Right hindlimb (tissue), 1 donor: ENCODE data around the gene RPTOR.

Experiments used
- DNase-seq: peaks from one replicate; pipeline ENCODE4 v3.0.0-alpha.2; 2018

Gene RPTOR

DNA sequence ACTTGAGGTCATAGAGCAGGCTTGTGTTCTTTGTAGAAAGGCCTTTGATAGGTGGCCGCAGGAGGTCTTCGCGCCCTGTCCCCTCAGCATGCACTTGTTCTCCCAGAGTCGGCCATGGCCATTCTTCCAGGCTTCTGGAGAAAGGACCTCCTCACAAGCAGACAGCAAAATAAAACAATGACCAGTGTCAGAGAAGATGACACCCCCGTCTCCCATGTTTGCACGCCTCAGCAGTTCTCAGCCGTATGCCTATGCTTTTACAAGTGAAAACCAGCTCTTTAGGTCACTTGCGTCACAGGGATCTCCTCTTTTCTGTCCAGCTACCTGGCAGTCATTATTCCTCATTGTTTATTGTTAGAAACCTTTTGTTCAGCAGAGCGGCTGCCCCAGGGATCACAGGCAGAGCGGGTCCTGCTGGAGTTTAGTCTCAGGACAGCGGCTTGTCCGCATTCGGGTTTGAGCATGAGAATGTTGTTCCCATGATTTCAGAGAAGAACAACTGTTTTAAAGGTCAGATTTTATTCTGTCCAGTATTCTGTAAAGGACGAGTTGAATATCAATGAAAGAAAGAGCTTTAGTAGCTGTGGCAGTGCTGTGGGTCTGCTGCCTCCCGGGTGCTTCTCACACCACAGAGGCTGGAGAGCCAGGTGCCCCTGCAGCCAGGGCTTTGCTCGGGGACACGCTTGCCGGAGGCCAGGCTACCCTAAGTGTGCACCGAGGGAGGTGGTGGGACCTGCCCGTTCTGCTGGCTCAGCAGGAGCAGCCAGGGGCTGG lies 123.9 kb downstream of the RPTOR start:
- DNase-seq, result no peak

- DNase-seq, result no peak
Observed at GRCh38 chr17:80671039-80671824, 126.6 kb downstream of the RPTOR start.

- no peak for DNase-seq
Observed at GRCh38 chr17:80671825-80672110, 127.1 kb downstream of the RPTOR start.

DNA sequence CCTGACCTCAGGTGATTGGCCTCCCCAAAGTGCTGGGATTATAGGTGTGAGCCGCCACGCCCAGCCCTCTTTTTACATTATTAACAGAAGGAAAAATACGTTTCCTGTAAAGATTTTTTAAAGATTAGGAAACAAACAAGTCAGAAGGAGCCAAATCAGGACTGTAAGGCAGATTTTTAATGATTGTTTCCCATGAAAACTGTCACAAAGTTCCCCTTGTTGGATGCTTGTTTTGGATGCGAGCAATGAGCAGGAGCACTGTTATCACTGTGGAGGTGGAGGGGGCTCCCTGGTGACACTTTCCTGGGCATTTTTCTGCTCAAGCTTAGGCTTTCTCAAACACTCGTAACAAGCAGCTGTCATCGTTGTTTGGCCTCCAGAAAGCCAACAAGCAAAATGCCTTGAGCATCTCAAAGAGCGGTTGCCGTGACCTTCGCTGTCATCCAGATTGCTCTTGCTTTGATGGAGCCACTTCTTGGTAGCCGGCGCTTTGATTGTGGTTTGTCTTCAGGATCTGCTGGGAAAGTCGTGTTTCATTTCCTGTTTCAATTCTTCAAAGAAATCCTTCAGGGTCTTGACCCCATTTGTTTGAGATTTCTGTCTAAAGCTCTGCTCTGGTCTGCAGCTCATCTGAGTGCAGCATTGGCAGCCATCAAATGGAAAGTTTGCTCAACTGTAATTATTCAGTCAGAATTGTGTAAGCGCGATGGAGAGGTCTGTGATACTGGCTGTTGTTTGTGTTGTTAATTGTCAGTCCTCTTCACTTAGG lies 128.7 kb downstream of the RPTOR start:
- no peak for DNase-seq

- no peak for DNase-seq
Observed at GRCh38 chr17:80675438-80676095, 130.9 kb downstream of the RPTOR start.

DNA sequence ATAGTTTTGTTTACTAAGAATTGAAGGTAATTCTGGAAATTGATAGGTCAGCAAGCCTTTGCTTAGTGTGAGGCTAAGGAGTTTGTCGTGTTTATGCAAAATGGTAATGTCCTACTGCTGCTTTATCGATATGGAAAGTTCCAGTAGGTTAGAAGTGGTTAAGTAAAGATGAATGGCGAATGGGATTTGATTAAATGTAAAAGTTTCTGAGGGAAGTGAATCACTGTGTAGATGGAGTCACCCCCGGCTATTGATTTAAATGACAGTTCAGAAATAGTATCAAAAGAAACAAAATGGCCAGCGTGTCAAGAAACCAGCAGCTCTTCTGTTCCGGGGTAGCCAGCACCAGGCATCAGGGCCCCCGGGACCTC lies 131.4 kb downstream of the RPTOR start:
- no peak for DNase-seq

DNA sequence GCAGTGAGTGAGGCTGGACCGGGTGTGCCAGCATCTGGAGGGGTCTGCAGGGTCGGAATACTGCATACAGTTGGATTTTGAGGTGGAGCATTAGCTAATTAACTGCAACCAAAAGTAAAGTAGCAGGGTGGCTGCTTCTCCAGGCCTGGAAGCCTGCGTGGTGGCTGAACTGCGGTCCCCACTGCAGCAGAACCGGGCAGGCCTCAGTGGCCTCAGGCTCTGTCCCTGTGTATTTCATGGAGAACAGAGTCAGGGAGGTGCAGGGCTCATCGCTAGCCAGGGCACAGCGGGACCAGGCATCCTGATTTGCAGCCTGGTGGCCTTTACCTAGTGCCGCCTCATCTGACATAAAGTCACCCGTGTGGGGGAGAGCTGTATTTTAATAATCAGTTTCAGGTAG lies 131.9 kb downstream of the RPTOR start:
- no peak for DNase-seq

DNA sequence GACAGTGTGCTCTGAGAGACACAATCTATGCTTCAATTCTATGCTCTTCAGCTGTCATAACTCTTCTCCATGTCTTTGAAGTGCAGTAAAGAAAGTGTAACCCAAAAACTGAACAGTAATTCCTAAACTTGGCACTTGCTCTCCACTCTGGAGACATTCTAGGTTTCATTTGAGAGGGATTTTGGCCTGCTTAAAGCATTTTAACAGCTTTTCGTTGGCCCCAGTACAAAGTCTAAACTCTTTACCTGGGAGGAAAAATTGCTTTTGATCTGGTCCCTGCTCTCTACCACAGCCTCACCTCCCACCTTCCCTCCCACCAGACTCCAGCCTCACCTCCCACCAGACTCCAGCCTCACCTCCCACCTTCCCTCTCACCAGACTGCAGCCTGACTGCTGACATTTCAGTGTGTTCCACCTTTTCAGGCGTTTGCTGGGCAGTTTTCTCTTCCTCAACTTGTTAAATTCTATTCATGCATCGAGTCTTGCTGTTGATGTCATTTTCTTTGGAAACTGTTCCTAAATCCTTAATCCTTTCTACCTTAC lies 132.6 kb downstream of the RPTOR start:
- no peak for DNase-seq

DNA sequence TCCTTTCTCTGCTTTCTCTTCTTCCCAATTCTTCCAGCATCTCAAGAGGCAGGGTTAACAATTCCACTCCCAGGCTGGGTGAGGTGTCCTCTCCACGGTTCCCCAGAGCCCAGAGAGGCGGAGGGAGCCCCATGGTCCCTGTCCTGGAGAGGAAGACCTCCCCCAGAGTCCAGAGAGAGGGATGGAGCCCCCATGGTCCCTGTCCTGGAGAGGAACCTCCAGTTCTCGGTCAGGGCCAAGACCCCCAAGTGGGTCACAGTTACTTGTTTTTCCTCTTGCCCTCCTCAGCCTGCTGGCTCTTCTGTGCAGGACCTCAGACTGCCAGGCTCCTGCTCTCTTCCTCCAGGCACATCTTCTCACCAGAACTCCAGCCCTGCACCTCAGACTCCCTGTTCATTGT lies 135.2 kb downstream of the RPTOR start:
- no peak for DNase-seq

GRCh38 chr17:80681215-80681614 lies 136.6 kb downstream of the RPTOR start:
- DNase-seq, result no peak

- no peak for DNase-seq
Observed at GRCh38 chr17:80682372-80682771, 137.7 kb downstream of the RPTOR start.

- DNase-seq, result no peak
Observed at GRCh38 chr17:80683625-80684104, 139.0 kb downstream of the RPTOR start.

DNA sequence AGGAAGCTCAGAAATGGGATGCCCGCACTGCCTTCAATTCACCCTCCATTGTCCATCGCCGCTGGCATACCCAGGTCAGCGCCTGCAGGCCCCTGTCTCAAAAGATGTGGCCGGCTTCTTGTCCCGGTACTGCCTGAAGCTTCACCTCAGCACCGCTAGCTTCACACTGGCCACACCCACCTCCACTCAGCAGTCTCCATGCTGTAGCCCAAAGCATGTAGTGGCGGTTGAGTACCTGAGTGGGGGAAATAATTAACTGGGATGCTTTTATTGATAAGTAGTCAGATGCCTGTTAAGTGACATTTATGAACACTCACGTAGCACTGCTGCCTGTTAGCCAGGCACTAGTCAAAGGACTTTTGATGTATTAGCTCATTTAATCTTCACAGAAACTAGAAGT lies 143.2 kb downstream of the RPTOR start:
- DNase-seq, result no peak

DNA sequence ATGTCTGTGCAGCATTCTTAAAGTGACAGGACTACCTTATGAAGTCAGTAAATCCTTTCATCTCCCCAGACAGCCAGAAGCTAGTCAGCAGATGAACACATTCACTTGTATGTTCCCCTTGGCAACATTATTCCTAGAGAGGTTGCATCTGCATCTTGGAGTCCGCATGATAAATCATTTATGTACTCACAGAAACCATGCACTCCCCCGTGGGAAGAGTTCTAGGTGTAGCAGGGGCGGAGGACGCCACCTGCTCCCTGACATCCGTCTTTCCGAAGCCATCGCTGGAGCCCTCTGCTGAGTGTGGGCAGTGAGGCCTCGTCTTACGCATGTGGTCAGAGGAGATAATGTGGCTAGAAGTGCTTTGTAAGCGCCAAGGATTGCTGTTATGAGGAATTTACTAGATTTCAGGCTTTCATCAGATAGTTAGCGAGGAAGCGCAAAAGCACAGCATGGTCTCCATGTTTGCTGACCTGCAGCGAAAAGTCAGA lies 144.5 kb downstream of the RPTOR start:
- no peak for DNase-seq

DNA sequence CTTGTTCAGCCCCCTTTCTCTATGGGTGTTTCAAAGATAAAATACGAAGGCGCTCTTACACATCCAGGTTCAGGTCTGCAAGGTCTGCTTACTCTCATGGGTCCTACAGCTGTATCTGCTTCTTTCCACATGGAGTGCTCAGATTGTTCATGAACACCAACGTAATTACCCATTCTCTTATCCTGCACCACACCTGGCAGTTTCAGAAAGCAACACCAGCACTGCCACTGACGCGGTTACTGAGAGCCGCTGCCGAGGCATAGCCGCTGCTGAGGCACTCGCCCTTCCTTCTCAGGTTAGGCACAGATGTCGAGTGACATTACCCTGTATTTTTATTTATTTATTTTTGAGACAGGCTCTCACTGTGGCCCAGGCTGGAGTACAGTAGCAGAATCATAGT lies 147.1 kb downstream of the RPTOR start:
- no peak for DNase-seq

- DNase-seq, result no peak
Observed at GRCh38 chr17:80692931-80693467, 148.4 kb downstream of the RPTOR start.

- no peak for DNase-seq
Observed at GRCh38 chr17:80693511-80693910, 148.9 kb downstream of the RPTOR start.

GRCh38 chr17:80694085-80694991 lies 149.7 kb downstream of the RPTOR start:
- no peak for DNase-seq

- no peak for DNase-seq
Observed at GRCh38 chr17:80694992-80695912, 150.6 kb downstream of the RPTOR start.

- DNase-seq, result no peak
Observed at GRCh38 chr17:80695979-80696378, 151.3 kb downstream of the RPTOR start.
